ENCODE measurements around the gene THEM4.

- TF ChIP-seq, protein P1, sequence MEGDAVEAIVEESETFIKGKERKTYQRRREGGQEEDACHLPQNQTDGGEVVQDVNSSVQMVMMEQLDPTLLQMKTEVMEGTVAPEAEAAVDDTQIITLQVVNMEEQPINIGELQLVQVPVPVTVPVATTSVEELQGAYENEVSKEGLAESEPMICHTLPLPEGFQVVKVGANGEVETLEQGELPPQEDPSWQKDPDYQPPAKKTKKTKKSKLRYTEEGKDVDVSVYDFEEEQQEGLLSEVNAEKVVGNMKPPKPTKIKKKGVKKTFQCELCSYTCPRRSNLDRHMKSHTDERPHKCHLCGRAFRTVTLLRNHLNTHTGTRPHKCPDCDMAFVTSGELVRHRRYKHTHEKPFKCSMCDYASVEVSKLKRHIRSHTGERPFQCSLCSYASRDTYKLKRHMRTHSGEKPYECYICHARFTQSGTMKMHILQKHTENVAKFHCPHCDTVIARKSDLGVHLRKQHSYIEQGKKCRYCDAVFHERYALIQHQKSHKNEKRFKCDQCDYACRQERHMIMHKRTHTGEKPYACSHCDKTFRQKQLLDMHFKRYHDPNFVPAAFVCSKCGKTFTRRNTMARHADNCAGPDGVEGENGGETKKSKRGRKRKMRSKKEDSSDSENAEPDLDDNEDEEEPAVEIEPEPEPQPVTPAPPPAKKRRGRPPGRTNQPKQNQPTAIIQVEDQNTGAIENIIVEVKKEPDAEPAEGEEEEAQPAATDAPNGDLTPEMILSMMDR (IDR thresholded peaks at IDR 0.05), result no peak
- TF ChIP-seq POLR2A (IDR thresholded peaks at IDR 0.05) (no peak), POLR2AphosphoS5 (IDR thresholded peaks at IDR 0.05) (no peak)
Observed at GRCh38 chr1:151867765-151868411, 41.4 kb downstream of the THEM4 start.
